ENCODE measurements around the gene CDKL5.

GRCh38 chrX:18415386-18415785 lies 10.0 kb upstream of the CDKL5 start:
- TF ChIP-seq POLR2A (IDR thresholded peaks at IDR 0.05; ENCODE audit: low read length) (no peak), GATA1 (IDR thresholded peaks at IDR 0.05; ENCODE audit: low read depth, low read length) (no peak)
